Sciatic nerve (tissue), 2 donors: ENCODE measurements around the gene DEGS1. TPM values are rescaled to one million over a fixed set of nuclear protein-coding genes. Genes with fewer than 3 reads are reported as not detected.

Source experiments
- ATAC-seq: fragments of 200-7000 bp; cut with Tn5 transposase; one replicate; pipeline ENCODE4 v1.9.1; 2020; ENCODE audit warnings: mild to moderate bottlenecking, moderate library complexity
- DNase-seq: peaks from one replicate; pipeline ENCODE4 v3.0.0-alpha.2; 2020; ENCODE audit warnings: low spot score
- intact Hi-C: fragments of 100-400 bp; cut with DNase I; formaldehyde crosslinking; loops from one replicate; pipeline ENCODE4 v1.14.2; 2022
- total RNA-seq: library from RNA; stranded (reverse); fragmentation: NEBNext Ultra II Directional; extraction: Animal tissue kit (Norgen Biotek cat#: 25700); gene quantifications from one replicate; pipeline ENCODE4 v1.2.1, GENCODE V29; 2021
- donor health status: DM: no; HTN: no; CAD: no.
- donor health status: DM: no; HTN: no; CAD: no.

DEGS1 gene
- total RNA-seq, 1 donor from 2014 or later: 46.0 TPM

DNA sequence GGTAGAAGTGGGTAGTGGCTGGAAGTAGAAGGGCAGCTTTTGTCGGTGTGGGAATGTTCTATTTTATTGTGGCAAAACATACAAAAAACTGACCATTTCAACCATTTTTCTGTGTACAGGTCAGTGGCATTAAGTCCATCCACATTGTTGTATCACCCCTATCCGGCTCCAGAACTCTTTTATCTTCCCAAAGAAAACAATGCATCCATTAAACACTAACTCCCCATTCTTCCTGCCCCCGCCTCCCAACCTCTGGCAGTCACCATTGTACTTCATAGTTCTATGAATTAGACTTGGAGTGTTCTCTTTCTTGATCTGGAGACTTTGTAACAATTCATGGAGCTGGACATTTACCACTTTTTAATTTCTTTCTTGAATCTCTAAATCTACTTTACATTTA lies 55.7 kb downstream of the DEGS1 start:
- ATAC-seq: no peak
- DNase-seq: no peak
- intact Hi-C loops: no loop called here

Other genes with a start within 250 kb of the DEGS1 start
- 29.7 TPM for gene FBXO28, start 69.1 kb upstream of the DEGS1 start, total RNA-seq
- 30.4 TPM for gene NVL, start 146.9 kb downstream of the DEGS1 start, total RNA-seq
- 51.3 TPM for gene CNIH4, start 173.6 kb downstream of the DEGS1 start, total RNA-seq